ENCODE results near the gene CKAP4.

Gene CKAP4

GRCh38 chr12:106205208-106206069 lies 42.4 kb downstream of the CKAP4 start:
- DNase-seq: no peak
- Mint-ChIP-seq H3K4me3 (no peak overlapping the region), H3K27me3 (peaks cover 20% of the 10 kb centered on the region), H3K4me1 (no peaks in the 10 kb centered on the region), H3K27ac (no peak overlapping the region), H3K9me3 (peaks cover 4 to 13% of the 10 kb centered on the region in 2 donors)
- no peak for ATAC-seq

- Mint-ChIP-seq H3K9me3 (peaks cover 4 to 13% of the 10 kb centered on the region in 2 donors), H3K27ac (no peak overlapping the region), H3K4me3 (no peak overlapping the region), H3K27me3 (peaks cover 18% of the 10 kb centered on the region), H3K4me1 (no peaks in the 10 kb centered on the region)
- no peak for DNase-seq
- ATAC-seq: no peak
Observed at GRCh38 chr12:106204312-106204711, 43.5 kb downstream of the CKAP4 start.

GRCh38 chr12:106197906-106198623 lies 49.8 kb downstream of the CKAP4 start:
- Mint-ChIP-seq H3K9me3 (no peaks in the 10 kb centered on the region), H3K27me3 (peaks cover 32% of the 10 kb centered on the region), H3K4me1 (no peaks in the 10 kb centered on the region), H3K4me3 (no peak overlapping the region), H3K27ac (no peak overlapping the region)
- no peak for ATAC-seq
- DNase-seq: no peak

GRCh38 chr12:106195621-106196027 lies 52.2 kb downstream of the CKAP4 start:
- Mint-ChIP-seq H3K27me3 (peaks cover 32% of the 10 kb centered on the region), H3K9me3 (no peaks in the 10 kb centered on the region), H3K27ac (no peak overlapping the region), H3K4me1 (no peaks in the 10 kb centered on the region), H3K4me3 (no peak overlapping the region)
- ATAC-seq: no peak
- DNase-seq: no peak

- Mint-ChIP-seq H3K27me3 (peaks cover 29% of the 10 kb centered on the region), H3K9me3 (no peaks in the 10 kb centered on the region), H3K4me1 (no peaks in the 10 kb centered on the region), H3K4me3 (no peak overlapping the region), H3K27ac (no peak overlapping the region)
- no peak for DNase-seq
- no peak for ATAC-seq
Observed at GRCh38 chr12:106194351-106194750, 53.5 kb downstream of the CKAP4 start.

- ATAC-seq (no peak), DNase-seq (no peak)
- no peaks in the 10 kb centered on the region for H3K4me1 Mint-ChIP-seq
- H3K27me3 Mint-ChIP-seq: peaks cover 31% of the 10 kb centered on the region
- no peak overlapping the region for H3K27ac Mint-ChIP-seq
- no peak overlapping the region for H3K4me3 Mint-ChIP-seq
- H3K9me3 Mint-ChIP-seq: no peaks in the 10 kb centered on the region
Observed at GRCh38 chr12:106193394-106194215, 54.2 kb downstream of the CKAP4 start.

GRCh38 chr12:106192659-106193393 lies 55.0 kb downstream of the CKAP4 start:
- no peak for ATAC-seq
- DNase-seq: no peak
- Mint-ChIP-seq H3K27me3 (peaks cover 28% of the 10 kb centered on the region), H3K4me1 (no peaks in the 10 kb centered on the region), H3K4me3 (no peak overlapping the region), H3K27ac (no peak overlapping the region), H3K9me3 (no peaks in the 10 kb centered on the region)

GRCh38 chr12:106190581-106190980 lies 57.2 kb downstream of the CKAP4 start:
- ATAC-seq (no peak), DNase-seq (no peak)
- H3K4me3 Mint-ChIP-seq: no peak overlapping the region
- H3K9me3 Mint-ChIP-seq: no peaks in the 10 kb centered on the region
- peaks cover 37% of the 10 kb centered on the region for H3K27me3 Mint-ChIP-seq
- H3K4me1 Mint-ChIP-seq: no peaks in the 10 kb centered on the region
- H3K27ac Mint-ChIP-seq: no peak overlapping the region

GRCh38 chr12:106189341-106189740 lies 58.5 kb downstream of the CKAP4 start:
- Mint-ChIP-seq H3K4me1 (no peaks in the 10 kb centered on the region), H3K27me3 (peaks cover 37% of the 10 kb centered on the region), H3K9me3 (no peaks in the 10 kb centered on the region), H3K27ac (no peak overlapping the region), H3K4me3 (no peak overlapping the region)
- ATAC-seq (no peak), DNase-seq (no peak)

- no peaks in the 10 kb centered on the region for H3K4me1 Mint-ChIP-seq
- peaks cover 41% of the 10 kb centered on the region for H3K27me3 Mint-ChIP-seq
- H3K9me3 Mint-ChIP-seq: no peaks in the 10 kb centered on the region
- no peak overlapping the region for H3K27ac Mint-ChIP-seq
- ATAC-seq (no peak), DNase-seq (no peak)
- no peak overlapping the region for H3K4me3 Mint-ChIP-seq
Observed at GRCh38 chr12:106188256-106188655, 59.6 kb downstream of the CKAP4 start.

All from stimulated activated naive CD8-positive, alpha-beta T cell treated with anti-CD3 and anti-CD28 coated beads, Interleukin-15, amount 100 ng/mL, for 72 hours (primary cell).